GM18867 (cell line): ENCODE measurements around the gene COPB1.

Experiments
- ATAC-seq: cut with Tn5 transposase; IDR thresholded peaks from one replicate; pipeline ENCODE4 v1.9.1; 2021; ENCODE audit warnings: mild to moderate bottlenecking, moderate library complexity; ENCODE audit not compliant: unreplicated experiment

COPB1 gene

GRCh38 chr11:14435717-14436512, 63.7 kb downstream of the COPB1 start:
- ATAC-seq, result no peak

GRCh38 chr11:14425621-14426020, 74.0 kb downstream of the COPB1 start:
- ATAC-seq, result no peak

- ATAC-seq, result no peak
These were observed 75.5 kb downstream of the COPB1 start for GRCh38 chr11:14424096-14424495.

GRCh38 chr11:14423633-14424032, 76.0 kb downstream of the COPB1 start:
- ATAC-seq, result no peak

- no peak for ATAC-seq
These were observed 76.8 kb downstream of the COPB1 start for GRCh38 chr11:14422814-14423182.

- ATAC-seq, result no peak
These were observed 77.4 kb downstream of the COPB1 start for GRCh38 chr11:14422052-14422813.

GRCh38 chr11:14420223-14420622, 79.4 kb downstream of the COPB1 start:
- no peak for ATAC-seq

- ATAC-seq, result no peak
These were observed 80.7 kb downstream of the COPB1 start for GRCh38 chr11:14418801-14419417.

GRCh38 chr11:14417617-14418374, 81.8 kb downstream of the COPB1 start:
- no peak for ATAC-seq

GRCh38 chr11:14417186-14417585, 82.4 kb downstream of the COPB1 start:
- ATAC-seq, result no peak

GRCh38 chr11:14414470-14415461, 84.8 kb downstream of the COPB1 start:
- peak; percentile 79 for ATAC-seq

- ATAC-seq, result no peak
These were observed 86.1 kb downstream of the COPB1 start for GRCh38 chr11:14413307-14414069.

GRCh38 chr11:14411818-14412217, 87.8 kb downstream of the COPB1 start:
- ATAC-seq, result no peak

- ATAC-seq, result no peak
These were observed 89.7 kb downstream of the COPB1 start for GRCh38 chr11:14409891-14410290.

- ATAC-seq, result no peak
These were observed 91.0 kb downstream of the COPB1 start for GRCh38 chr11:14408612-14409011.
